ENCODE results near the gene FMO1.
A peak's percentile ranks its signal among the peaks of the same experiment; 100 is the strongest.

Gene FMO1

DNA sequence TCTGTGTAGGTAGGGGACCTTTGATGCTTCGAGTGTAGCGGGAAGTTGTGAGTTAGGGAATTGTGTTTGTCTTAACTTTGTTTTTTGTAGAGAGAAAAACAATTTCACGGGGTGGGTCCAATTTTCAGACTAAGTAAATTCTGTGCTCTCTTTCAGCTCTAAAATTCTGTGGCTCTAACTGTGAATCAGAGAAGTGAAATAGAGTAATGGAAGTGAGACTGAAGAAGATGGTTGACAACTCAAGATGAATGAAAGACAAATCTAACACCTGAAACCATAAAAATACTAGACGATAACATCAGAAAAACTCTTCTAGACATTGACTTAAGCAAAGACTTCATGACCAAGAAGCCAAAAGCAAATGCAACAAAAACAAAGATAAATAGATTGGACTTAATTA, 4.4 kb upstream of the FMO1 start:
- DNase-seq = no peak

DNA sequence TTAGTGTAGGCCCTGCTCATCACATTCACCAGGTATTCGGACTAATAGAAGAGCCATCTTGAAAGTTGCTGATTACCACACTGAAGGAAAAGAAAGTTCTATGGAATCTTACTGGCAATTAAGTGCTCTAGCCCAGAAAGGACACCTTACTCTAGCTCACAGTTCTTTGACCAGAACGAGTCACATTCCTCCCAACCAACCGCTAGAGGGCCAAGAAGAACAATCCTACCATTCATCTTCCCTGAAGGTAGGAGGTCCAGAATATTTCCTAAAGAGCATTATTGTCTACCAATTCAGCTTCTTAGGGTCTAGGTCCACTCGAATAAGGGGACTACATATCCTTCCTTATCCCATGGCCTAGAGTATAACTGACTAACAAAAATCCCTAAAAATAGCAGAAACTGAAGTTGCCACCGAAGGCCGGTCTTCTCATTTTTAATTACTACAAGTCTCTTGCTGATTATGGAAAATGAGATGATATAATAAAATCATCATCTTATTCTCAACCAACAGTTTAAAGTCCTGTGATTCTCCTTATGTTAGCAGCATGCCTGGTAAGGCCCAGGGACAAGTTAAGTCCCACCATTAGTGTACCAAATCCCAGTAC, 2.7 kb upstream of the FMO1 start:
- DNase-seq = peak; percentile 76

DNA sequence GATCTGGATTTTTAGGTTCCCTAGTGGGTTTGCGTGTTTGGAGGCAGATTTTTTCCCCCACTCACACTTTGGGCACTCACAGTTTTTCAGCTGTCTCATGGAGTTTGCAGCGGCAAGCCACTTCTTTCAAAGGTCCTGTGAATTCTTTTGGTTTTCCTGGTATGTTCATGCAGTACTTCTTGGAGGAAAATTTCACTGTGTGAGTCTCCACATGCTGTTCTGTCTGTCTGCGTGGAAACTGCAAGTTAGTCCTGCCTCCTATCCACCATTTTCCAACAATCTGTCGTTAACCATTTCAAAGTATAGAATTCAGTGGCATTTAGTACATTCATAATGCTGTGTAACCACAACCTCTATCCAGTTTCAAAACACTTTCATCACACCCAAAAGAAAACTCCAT, 793 bp upstream of the FMO1 start:
- DNase-seq = no peak

DNA sequence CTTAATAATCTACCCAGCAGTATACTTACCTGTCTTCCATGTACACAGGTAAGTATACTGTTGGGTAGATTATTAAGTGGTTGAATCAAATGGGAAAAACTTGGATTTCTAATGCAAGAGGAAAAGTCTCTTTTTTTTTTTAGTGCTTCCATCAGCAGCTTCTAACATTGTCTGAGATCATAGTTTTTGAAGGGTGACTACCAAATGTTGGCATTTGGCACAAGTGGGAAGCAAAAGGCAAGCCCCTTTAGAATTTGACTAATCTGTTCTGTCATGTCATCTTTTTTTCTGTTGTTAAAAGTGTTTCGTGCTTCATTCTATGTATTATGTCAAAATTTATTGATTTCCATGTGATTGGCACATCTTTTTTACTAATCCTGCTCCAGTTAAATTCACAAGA, 547 bp downstream of the FMO1 start:
- DNase-seq = no peak

DNA sequence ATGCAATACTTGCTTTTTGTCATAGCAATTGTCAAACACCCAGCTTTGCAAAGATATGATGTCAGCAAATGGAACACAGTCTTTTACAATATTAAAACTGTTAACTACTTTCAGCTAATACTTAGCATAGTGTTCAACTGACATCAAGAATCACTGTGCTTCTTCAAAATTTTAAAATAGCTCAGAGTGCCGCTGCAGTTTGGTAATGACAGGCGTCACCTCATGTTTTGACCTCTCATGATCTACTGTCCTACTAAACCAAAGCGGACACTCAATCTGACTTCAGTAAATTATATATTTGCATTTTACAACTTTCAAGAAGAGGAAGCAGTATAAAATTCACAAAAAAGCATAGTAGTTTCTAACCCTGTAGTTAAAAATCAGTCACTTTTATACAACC, 2.0 kb downstream of the FMO1 start:
- no peak for DNase-seq

- DNase-seq = peak; percentile 72
Observed at GRCh38 chr1:171251042-171251951, 3.0 kb downstream of the FMO1 start.

DNA sequence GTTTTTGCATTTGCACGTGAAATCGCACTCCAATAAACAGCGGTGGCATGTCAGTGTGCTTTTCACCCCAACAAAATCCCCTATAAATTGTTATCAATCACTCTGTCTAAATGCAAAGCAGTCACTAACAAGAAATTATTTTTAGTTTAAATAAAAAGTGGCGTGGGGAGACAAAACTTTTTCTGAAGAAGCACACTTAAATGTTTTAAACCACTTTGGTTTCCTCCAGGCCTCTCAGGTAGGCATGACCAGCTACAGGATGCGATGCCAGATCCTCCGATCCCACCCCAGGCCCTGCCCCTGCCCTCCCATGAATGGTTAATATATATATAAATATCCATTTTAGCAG, 3.6 kb downstream of the FMO1 start:
- DNase-seq = no peak

- DNase-seq = peak; percentile 73
Observed at GRCh38 chr1:171252482-171252881, 4.2 kb downstream of the FMO1 start.

GRCh38 chr1:171254859-171255258, 6.6 kb downstream of the FMO1 start:
- DNase-seq = peak; percentile 51

- DNase-seq = peak; percentile 4
Observed at GRCh38 chr1:171256940-171257606, 8.8 kb downstream of the FMO1 start.

DNA sequence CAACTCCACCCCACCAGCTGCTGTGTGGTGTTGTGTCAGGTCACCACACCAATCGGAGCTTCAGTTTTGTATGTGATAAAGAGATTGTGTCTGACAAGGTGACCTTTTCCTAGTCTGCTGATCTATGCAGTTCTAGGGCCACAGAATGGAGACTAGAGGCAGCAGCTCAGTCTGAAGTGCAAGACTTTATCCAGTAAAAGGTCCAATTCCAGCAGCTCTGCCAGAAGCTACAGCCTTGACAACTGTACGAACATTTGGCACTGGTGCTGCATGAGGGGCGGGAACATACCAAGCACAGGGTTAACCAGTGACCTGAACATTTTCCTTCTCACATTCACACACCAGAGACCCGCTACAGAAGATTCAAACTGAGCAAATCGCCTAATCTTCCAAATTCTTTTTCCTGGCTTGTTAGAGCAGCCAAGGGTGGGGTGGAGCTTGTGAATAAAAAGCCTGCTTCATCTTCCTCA, 9.3 kb downstream of the FMO1 start:
- no peak for DNase-seq

DNA sequence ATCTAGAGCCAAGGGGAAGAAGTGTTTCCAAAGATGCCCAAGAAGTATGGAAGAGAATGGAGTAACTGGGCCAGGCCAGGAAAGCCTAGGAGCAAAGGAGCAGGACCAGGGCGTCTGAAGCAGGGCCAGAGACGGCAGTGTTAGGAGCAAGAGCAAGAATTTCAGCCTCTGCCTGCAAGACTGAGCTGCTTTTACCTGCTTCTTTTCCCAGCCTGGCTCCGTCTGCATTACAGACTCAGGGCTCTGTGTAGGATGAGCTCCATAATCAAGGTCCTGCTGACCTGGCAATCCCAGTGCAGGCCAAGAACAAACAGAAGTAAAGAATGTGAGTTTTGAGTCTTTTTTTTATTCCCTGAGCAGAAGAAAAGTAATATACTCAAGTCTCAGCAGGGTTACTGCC, 10.1 kb downstream of the FMO1 start:
- DNase-seq = no peak

GRCh38 chr1:171258943-171259342, 10.6 kb downstream of the FMO1 start:
- DNase-seq = no peak

- DNase-seq = no peak
Observed at GRCh38 chr1:171261336-171261735, 13.0 kb downstream of the FMO1 start.

GRCh38 chr1:171263901-171264300, 15.6 kb downstream of the FMO1 start:
- no peak for DNase-seq

GRCh38 chr1:171265686-171266085, 17.4 kb downstream of the FMO1 start:
- DNase-seq = no peak

- DNase-seq = no peak
Observed at GRCh38 chr1:171266930-171267329, 18.6 kb downstream of the FMO1 start.

DNA sequence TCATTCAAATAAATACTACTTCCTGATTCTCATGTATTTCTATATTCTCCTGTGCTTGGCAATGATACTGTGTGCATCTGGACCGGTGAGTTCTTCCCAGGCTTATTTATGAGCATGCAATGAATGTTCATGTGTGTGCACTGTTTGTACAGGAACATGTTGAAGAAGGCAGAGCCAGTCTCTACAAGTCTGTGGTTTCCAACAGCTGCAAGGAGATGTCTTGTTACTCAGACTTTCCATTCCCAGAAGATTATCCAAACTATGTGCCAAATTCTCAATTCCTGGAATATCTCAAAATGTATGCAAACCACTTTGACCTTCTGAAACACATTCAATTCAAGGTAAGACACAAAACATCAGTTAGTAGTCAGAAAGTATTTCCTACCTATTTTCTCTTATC, 19.1 kb downstream of the FMO1 start:
- no peak for DNase-seq

- no peak for DNase-seq
Observed at GRCh38 chr1:171270806-171271205, 22.5 kb downstream of the FMO1 start.

DNA sequence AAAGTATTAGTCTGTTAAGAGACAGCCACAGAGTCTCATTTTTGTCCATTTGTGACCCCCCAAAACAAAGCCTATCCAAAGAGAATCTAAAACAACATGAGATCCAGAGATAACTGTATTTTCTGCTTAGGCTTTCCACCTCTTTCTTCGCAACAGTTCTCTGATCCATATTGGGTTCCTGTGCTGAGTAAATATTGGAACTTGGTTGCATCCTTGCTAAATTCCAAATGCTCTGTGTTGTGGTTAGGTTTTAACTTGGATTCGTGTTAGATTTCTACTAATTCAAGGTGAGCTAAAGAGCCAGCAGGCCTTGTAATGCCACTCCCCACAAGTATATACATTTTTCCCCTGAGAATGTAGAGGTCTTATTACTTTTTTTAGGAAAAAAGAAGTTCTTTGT, 29.2 kb downstream of the FMO1 start:
- no peak for DNase-seq

- DNase-seq = no peak
Observed at GRCh38 chr1:171279234-171279633, 30.9 kb downstream of the FMO1 start.

DNA sequence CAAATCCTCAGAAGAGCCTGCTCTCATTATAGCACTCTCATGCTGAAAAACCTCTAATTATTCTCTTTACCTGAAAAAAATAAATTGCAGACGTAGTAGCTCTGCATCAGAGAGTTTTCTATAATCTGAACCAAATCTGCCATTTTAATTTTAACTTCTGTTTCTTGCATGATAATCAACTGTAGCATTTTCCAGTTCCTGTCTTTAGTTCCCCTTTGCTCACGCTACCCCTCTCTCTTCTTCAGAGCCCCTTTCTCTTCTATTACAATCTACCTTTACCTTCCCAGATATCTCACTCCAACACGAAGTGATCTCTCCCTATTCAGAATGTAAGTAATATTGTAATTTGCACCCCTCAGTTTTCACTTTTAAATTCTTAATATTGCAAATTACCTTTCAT, 31.4 kb downstream of the FMO1 start:
- DNase-seq = no peak

DNA sequence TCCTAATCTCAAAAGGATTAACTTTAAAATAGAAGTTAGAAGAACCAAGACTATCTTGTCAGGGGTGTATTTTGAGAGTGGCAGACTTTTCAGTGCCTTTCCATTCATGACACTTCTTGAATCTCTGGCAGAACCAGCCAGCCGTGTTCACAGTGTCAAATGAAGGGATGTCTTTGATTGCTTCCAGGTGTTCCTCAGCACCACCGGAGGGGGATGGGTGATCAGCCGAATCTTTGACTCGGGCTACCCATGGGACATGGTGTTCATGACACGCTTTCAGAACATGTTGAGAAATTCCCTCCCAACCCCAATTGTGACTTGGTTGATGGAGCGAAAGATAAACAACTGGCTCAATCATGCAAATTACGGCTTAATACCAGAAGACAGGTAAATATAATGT, 32.3 kb downstream of the FMO1 start:
- DNase-seq = no peak
